Measurements from ENCODE around the gene CALHM2.
A peak's percentile ranks its signal among the peaks of the same experiment; 100 is the strongest.

The CALHM2 gene

DNA sequence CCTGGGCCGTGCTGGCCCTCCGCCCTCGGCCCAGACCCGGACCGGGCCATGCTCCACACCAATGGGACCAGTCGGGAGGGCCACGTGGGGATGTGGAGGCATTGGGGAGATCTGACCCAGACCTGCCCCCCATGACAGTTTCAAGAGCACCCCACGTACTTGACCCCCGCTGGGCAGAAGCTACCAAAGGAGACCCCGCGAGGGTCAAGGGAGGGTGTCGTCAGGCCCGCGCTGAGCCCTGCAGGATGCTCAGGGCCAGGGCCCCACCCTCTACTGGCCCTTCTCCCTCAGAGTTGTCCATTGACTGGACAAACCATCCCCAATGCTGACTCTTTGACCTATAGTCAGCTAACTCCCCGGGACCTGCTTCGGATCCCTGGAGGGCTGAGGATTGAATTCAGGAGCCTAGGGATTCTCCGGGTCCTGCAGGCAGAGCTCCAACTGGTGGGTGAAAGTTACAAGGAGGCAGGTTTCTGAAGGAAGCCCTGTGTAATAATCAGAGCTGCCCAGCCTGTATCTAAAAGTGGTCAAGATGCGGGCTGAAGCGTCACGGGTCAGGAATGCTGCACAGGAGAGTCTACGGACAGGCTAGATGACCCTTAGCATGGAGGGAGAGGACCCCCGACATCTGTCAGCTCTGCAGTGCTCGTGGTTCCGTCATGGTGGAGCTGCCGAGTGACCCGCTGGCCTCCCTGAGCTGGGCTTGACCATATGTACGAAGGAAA lies 498 bp upstream of the CALHM2 start:
- no peak for DNase-seq (ENCODE audit: insufficient read length, low spot score)
- no peak for FAIRE-seq

DNA sequence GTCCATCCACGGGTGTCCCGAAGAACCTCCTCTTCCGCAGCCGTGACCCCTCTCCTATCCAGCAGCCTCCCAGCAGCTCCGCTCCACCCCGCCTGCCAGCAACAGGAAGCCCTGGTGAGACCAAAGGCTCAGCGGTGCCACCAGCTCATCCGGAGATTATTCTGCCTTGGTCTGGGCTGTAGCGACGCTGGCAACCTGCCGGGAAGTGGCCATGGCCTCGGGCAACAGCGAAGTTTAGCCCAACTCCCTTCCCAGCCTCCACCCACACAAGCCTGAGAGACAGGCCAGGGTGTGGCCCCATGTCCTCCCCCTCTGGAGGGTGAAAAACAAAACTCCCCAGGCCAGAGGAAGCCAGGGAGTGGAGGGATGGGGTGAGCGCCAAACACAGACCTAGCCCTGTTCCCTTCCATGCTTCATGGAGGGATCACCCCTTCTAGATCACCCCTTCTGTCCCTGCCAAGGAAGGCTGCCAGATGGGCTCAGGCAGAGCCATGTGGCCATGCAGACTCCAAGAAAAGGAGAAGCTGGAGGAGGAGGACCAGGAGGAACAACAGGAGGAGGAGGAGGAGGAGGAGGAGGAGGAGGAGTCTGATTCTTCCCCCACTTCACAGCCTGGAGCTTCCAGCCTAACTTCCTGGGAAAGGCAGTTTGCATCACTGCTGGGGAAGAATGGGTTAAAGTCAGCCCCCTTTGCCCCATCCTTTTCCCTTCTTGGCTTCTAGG lies 918 bp downstream of the CALHM2 start:
- FAIRE-seq (peak; percentile 57), DNase-seq (ENCODE audit: insufficient read length, low spot score) (peak; percentile 81)

GRCh38 chr10:103450201-103450695 lies 1.9 kb downstream of the CALHM2 start:
- no peak for FAIRE-seq

DNA sequence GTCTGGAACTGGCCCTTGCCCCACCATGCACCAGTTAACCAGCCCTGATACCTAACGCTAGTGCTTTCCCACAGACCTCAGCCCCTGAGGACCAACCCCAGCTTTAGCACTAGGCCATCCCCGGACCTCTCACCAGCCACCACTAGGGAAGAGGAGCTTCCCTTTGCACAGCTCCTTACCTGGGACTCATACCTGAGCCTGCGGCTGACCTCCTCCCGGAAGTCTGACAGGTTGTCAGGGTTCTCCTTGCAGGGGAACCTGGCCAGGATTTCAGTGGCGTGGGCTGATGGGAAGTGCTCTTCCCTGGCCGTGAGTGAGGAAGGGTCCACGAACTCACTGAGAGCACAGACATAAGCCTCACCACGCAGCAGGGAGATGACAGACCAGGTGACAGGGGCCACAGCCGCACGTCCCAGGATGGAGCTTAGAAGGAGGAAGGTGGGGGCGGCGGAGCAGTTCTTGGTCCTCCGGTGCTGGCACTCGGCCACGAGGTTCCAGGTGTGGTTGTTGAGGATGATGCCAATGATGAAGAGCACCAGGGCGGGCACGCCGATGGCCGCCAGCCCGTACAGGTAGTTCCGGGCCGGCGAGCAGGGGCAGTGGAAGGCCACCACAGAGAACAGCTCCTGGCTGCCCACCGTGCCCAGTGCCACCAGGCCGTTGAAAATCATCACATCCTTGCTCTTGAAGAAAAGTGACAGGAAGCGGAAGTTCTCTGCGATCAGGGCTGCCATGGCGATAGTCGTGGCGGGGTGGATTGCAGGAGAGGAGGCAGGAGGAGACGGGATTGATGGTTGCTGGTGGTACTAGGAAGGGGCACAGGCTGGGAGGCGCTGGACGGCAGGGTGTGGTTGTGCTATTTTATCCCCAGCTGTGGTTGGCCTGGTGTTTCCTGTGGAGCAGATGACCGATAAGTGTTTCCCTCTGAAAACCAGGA lies 2.7 kb downstream of the CALHM2 start:
- no peak for FAIRE-seq
- no peak for DNase-seq (ENCODE audit: insufficient read length, low spot score)

More at GRCh38 chr10:103450201-103450695, 1.9 kb downstream of the CALHM2 start:
- no peak for DNase-seq (ENCODE audit: insufficient read length, low spot score)

GRCh38 chr10:103448746-103449145 lies 3.4 kb downstream of the CALHM2 start:
- FAIRE-seq (no peak), DNase-seq (ENCODE audit: insufficient read length, low spot score) (peak; percentile 53)

GRCh38 chr10:103447187-103447586 lies 5.0 kb downstream of the CALHM2 start:
- FAIRE-seq (no peak), DNase-seq (ENCODE audit: insufficient read length, low spot score) (no peak)

GRCh38 chr10:103445767-103446567 lies 6.2 kb downstream of the CALHM2 start:
- FAIRE-seq (no peak), DNase-seq (ENCODE audit: insufficient read length, low spot score) (no peak)

DNA sequence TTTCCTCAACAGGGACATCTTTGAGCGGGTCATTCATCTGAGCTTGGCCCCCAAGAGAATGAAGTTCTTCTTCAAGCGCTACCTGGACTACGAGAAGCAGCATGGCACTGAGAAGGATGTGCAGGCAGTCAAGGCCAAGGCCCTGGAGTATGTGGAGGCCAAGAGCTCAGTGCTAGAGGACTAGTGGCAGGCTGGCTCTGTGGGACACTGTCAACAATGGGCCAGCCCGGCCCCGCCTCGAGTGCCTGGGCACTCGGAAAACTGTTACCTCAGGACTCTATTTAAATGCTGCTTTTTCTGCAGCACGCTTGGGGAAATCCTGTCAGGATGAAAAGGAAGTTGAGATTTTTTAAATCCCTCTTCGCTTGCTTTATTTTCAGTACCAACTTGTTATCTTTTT lies 6.8 kb downstream of the CALHM2 start:
- DNase-seq (ENCODE audit: insufficient read length, low spot score) (no peak), FAIRE-seq (no peak)

DNA sequence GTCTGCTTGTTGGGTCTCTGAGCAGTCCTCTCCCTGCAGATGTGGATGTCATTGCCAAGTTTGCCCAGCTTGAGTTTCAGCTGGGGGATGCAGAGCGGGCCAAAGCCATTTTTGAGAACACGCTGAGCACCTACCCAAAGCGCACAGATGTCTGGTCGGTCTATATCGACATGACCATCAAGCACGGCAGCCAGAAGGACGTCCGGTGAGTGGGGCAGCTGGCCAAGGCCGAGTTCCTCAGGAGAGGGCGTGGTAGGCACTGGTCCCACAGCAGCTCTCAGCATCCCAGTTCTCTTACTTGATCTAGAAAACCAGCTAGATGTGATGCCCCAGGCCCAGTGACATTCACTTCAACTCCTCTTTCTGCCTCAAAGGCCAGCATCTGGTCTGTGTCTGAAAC lies 7.7 kb downstream of the CALHM2 start:
- no peak for FAIRE-seq
- DNase-seq (ENCODE audit: insufficient read length, low spot score) = no peak

DNA sequence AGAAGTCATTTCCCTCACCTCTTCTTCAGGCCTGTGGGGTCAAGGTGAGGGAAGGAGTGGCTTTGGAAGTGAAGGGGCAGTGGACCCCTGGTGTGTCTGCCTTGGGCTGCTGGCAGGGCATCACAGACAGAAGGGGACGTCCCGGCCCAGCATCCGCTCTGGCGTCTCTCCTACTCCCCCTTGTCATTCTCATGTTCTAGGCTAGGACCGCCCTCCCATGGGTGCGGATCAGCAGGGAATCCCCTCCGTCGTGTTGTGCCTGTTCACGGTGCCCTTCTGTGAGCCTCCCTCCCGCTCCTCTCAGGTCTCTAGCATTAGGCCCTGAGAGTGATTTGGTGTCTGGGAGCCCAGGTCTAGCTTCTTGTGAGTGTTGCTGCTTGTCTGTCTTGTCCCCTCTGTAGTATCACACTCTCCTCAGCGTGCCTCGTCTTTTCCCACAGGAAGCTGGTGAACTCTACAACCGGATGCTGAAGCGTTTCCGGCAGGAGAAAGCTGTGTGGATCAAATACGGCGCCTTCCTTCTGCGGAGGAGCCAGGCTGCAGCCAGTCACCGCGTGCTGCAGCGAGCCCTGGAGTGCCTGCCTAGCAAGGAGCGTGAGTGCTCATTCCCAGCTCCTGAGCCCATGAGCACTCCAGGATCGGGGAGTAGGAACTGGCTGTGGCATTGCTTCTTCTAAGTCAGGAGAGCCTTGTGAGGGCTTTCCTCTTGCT lies 8.5 kb downstream of the CALHM2 start:
- no peak for FAIRE-seq
- no peak for DNase-seq (ENCODE audit: insufficient read length, low spot score)

GRCh38 chr10:103442031-103442461 lies 10.1 kb downstream of the CALHM2 start:
- no peak for DNase-seq (ENCODE audit: insufficient read length, low spot score)
- no peak for FAIRE-seq

GRCh38 chr10:103441611-103442010 lies 10.6 kb downstream of the CALHM2 start:
- FAIRE-seq = no peak

DNA sequence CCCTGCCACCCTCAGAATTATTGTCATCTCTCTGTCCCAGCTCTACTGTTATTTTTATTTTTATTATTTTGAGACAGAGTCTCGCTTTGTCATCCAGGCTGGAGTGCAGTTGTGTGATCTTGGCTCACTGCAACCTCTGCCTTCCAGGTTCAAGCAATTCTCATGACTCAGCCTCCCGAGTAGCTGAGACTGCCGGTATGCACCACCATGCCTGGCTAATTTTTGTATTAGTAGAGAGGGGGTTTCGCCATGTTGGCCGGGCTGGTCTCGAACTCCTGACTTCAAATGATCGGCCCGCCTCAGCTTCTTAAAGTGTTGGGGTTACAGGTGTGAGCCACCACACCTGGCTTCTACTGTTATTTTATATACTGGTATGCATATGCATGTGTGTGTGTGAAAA lies 11.0 kb downstream of the CALHM2 start:
- DNase-seq (ENCODE audit: insufficient read length, low spot score) (no peak), FAIRE-seq (no peak)

More at GRCh38 chr10:103441611-103442010, 10.6 kb downstream of the CALHM2 start:
- DNase-seq (ENCODE audit: insufficient read length, low spot score) = no peak

- FAIRE-seq = no peak
- DNase-seq (ENCODE audit: insufficient read length, low spot score) = no peak
These were observed 11.8 kb downstream of the CALHM2 start for GRCh38 chr10:103440416-103440815.

DNA sequence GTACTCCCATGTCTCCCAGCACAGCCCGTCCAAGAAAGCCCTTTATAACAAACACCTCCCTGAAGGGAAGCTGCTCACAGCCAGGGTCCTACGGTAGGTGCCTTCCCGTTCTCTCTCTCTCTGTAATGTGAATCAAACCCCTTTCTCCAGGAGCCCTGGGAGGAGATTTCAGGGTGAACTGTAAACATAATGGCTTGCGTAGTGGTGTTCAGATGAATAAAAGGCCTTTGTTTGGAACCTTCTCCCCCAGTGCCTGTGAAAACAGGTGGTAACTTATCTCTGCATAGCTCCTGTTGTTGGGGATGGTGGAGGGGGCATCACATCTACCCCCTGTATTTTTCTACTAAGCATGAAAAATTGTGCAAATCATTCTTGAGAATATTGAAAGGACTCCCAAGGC lies 12.4 kb downstream of the CALHM2 start:
- FAIRE-seq = no peak

DNA sequence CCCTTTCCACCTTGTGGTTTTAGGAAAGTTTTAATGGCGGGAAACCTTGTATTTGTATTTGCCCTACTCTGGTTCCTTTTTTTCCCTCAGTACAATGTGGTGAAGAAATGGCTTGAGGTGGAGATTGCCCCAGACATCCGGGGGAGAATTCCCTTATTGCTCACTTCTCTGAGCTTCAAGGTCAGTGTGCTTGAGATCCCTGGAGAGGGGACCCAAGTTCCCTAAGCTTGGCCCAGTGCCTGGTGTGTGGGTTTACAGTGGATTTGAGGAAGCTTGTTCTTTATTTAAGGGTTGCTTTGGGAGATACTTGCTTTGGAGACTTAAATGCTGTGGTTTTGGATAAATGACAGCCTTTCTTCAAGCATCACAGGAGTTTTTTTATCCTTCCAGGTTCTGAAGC lies 18.3 kb downstream of the CALHM2 start:
- FAIRE-seq = no peak

More for the DNA sequence above, 12.4 kb downstream of the CALHM2 start:
- no peak for DNase-seq (ENCODE audit: insufficient read length, low spot score)

GRCh38 chr10:103431902-103432301 lies 20.3 kb downstream of the CALHM2 start:
- DNase-seq (ENCODE audit: insufficient read length, low spot score) (no peak), FAIRE-seq (no peak)

More for the DNA sequence above, 18.3 kb downstream of the CALHM2 start:
- DNase-seq (ENCODE audit: insufficient read length, low spot score) = no peak

GRCh38 chr10:103429647-103430046 lies 22.5 kb downstream of the CALHM2 start:
- DNase-seq (ENCODE audit: insufficient read length, low spot score) (no peak), FAIRE-seq (no peak)

- no peak for FAIRE-seq
These were observed 23.1 kb downstream of the CALHM2 start for GRCh38 chr10:103428989-103429643.

More at GRCh38 chr10:103428989-103429643, 23.1 kb downstream of the CALHM2 start:
- DNase-seq (ENCODE audit: insufficient read length, low spot score) = no peak

All from HTR-8/SVneo (cell line).